IPS-18a (cell line): ENCODE results near the gene ACOT8.
A peak's percentile ranks its signal among the peaks of the same experiment; 100 is the strongest.
"Not testable (repeated sequence)": the region's sequence is repeated elsewhere in the genome, so short reads cannot be mapped to it uniquely, and the experiment has no call there.

Experiments
- H3K27ac ChIP-seq: one replicate; pipeline ENCODE4 v1.5.1; 2013; ENCODE audit warnings: low read length
- H3K27me3 ChIP-seq: one replicate; pipeline ENCODE4 v1.6.1; 2013; ENCODE audit warnings: mild to moderate bottlenecking, low read length; ENCODE audit not compliant: control insufficient read depth, insufficient read depth
- H3K36me3 ChIP-seq: one replicate; pipeline ENCODE4 v1.6.1; 2013; ENCODE audit warnings: low read depth, low read length; ENCODE audit not compliant: control insufficient read depth
- H3K4me1 ChIP-seq: one replicate; pipeline ENCODE4 v1.6.1; 2013; ENCODE audit warnings: low read depth, low read length; ENCODE audit not compliant: control insufficient read depth
- H3K4me3 ChIP-seq: one replicate; pipeline ENCODE4 v1.5.1; 2013; ENCODE audit warnings: low read length
- H3K9ac ChIP-seq: one replicate; pipeline ENCODE4 v1.6.1; 2013; ENCODE audit warnings: mild to moderate bottlenecking, low read length, moderate library complexity
- H3K9me3 ChIP-seq: one replicate; pipeline ENCODE4 v1.6.1; 2013; ENCODE audit warnings: low read depth, low read length; ENCODE audit not compliant: control insufficient read depth

ACOT8 gene

DNA sequence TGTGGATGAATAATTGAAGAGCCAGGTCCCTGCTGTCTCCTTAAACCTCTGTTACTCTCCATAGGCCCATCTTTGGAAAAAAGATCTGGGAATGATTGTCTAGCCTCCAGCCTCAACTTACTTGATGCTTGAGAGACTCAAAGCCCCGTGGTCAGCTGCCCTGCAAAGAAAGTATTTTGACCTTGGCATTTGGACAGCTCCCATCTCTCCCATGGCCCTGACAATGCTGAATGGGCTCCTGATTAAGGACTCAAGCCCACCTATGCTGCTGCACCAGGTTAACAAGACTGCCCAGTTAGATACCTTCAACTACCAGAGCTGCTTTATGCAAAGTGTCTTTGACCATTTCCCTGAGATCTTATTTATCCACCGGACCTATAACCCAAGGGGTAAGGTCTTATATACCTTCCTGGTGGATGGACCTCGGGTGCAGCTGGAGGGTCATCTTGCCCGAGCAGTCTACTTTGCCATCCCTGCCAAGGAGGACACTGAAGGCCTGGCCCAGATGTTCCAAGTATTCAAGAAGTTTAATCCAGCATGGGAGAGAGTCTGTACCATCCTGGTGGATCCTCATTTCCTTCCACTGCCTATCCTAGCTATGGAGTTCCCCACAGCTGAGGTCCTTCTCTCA lies 25.4 kb upstream of the ACOT8 start:
- peaks cover 30% of the 10 kb centered on the region for H3K36me3 ChIP-seq
- H3K27ac ChIP-seq, result no peak overlapping the region
- H3K9ac ChIP-seq, result no peak overlapping the region
- H3K4me1 ChIP-seq, result no peaks in the 10 kb centered on the region
- no peak overlapping the region for H3K4me3 ChIP-seq
- no peaks in the 10 kb centered on the region for H3K27me3 ChIP-seq
- no peaks in the 10 kb centered on the region for H3K9me3 ChIP-seq

DNA sequence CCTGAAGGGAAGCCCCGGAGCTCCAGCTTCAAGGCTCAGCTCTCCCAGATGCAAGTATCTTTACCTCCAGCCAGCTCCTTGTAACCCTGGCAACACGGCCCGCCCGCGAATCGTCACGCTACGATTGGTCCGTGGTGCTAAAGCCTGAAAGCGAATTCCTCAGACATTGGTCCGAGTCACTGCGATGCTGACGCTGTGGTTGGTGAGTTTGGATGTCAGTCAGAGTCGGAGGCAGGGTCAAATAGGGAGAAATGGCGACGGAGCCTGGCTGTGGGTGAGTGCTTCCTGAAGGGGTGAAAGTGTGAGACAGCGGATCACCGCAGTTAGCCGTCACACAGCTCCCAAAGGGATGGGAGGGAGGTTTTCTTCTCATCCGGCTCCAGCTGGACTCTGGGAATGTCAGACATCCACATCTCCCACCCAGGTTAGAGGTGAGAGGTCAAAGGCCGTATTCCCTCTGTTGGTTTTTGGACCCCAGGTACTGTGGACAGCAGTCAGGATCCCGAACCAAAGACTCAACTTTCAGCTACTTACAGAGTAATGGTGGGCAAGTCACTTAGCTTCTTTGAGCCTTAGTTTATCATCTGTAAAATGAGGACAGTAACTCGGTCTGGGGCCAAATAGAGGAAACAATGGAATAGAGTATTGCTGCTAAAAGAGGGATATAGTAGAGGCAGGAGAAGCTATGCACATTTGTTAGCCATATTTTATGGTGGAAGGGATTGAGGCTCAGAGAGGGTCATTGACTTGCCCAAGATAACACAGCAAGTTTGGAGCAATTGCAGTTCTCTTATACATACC lies 24.0 kb upstream of the ACOT8 start, which contains the start of gene ZSWIM1:
ZSWIM1 (plus strand) TSS at position 240 of the 801 bp plus-strand sequence. CDS start 1,366 bp downstream, outside the sequence.
- Histone ChIP-seq H3K36me3 (peaks cover 28% of the 10 kb centered on the region), H3K4me3 (peak within 1 kb of the TSS; percentile 99), H3K9ac (peak within 1 kb of the TSS; percentile 87), H3K9me3 (no peaks in the 10 kb centered on the region), H3K4me1 (no peaks in the 10 kb centered on the region), H3K27ac (peak within 1 kb of the TSS; percentile 63), H3K27me3 (no peaks in the 10 kb centered on the region)

DNA sequence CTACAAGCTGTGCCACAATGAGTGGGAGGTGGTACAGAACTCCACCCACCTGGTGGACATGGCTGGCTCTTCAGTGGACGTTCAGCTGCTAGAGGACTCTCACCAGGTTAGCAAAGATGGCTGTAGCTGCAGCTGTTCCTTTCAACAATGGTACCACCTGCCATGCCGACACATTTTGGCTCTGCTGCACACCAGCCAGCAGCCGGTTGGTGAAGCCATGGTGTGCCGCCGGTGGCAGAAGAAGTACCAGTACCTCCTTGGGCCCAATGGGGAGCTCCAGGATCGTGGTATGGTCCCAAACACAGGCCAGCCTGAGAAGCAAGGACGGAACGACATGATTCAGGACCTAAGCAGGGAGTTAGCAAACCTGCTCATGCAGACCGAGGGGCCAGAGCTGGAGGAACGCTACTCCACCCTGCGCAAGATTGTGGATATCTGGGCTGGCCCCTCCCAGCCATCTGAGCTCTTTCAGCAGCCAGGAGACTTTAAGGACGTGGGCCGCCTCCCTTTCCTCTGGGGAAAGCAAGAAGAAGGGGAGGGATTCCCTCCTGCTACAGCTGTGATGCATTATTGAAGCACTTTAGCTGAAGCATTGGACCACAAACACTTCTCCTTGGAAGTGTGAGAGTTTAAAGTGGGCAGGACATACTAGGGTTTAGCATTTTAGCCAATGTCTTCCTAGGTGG lies 21.0 kb upstream of the ACOT8 start:
- peaks cover 16% of the 10 kb centered on the region for H3K36me3 ChIP-seq
- no peaks in the 10 kb centered on the region for H3K27me3 ChIP-seq
- no peaks in the 10 kb centered on the region for H3K9me3 ChIP-seq
- H3K27ac ChIP-seq, result no peak overlapping the region
- no peaks in the 10 kb centered on the region for H3K4me1 ChIP-seq
- H3K9ac ChIP-seq, result no peak overlapping the region
- H3K4me3 ChIP-seq, result no peak overlapping the region

DNA sequence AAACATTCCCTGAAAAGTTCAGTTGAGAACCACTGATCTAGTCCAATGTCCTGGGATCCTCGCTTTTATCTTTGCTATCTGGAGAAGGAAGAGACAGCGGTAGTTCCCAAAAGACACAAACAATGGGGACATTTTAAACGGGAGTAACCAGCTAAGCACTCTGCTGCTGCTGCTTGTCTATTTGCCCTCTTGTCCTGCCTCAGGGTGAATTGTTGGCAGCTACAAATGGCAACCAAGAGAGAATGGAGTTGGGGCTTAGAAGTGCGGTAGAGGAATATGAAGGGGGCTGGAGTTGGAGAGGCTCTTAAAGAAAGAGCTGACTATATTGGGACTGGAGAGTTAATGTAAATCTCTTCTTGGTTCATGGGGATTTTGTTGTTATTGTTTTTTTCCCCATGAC lies 17.4 kb upstream of the ACOT8 start:
- H3K27me3 ChIP-seq, result no peaks in the 10 kb centered on the region
- no peak overlapping the region for H3K4me3 ChIP-seq
- H3K9ac ChIP-seq, result no peak overlapping the region
- peaks cover 7% of the 10 kb centered on the region for H3K36me3 ChIP-seq
- H3K9me3 ChIP-seq, result no peaks in the 10 kb centered on the region
- no peaks in the 10 kb centered on the region for H3K4me1 ChIP-seq
- H3K27ac ChIP-seq, result no peak overlapping the region

DNA sequence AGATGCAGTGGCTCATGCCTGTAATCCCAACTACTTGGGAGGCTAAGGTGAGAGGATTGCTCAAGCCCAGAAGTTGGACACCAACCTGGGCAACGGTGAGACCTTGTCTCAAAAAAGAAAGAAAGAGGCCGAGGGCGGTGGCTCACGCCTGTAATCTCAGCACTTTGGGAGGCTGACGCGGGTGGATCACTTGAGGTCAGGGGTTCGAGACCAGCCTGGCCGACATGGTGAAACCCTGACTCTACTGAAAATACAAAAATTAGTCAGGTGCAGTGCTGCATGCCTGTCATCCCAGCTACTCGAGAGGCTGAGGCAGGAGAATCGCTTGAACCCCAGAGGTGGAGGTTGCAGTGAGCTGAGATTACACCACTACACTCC lies 16.9 kb upstream of the ACOT8 start:
- not testable (repeated sequence) for H3K27me3 ChIP-seq, H3K9me3 ChIP-seq, H3K4me3 ChIP-seq, H3K27ac ChIP-seq, H3K36me3 ChIP-seq, H3K9ac ChIP-seq, H3K4me1 ChIP-seq

DNA sequence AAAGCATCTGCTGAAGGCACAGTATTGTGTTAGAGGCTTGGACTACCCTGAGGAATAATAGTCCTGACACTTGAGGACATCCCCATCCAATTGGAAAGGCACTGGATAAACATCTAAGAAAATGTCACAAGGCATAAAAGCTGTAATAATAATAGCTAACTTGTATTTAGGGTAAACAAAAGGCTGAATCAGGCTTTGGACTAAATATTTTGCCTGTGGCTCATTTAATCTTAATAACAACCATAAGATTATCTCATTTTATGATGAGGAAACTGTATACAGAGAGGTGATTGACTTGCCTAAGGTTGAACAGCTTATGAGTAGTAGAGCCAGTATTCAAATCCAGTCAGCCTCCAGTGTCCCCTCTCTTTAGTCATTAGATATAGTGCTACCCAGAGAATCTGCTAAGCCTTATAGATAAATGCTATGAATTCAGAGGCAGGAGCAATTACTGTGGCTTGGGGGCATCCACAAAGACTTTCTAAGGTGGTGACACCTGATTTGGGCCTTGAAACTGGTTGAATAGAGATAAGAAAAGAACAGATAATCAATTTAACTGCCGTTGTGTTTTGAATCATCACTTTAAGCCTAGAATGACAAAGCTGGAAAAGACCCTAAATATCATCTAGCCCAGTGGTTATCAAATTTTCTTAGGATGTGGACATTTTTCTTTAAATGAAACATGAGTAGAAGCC lies 16.4 kb upstream of the ACOT8 start:
- Histone ChIP-seq H3K9ac (no peak overlapping the region), H3K4me1 (no peaks in the 10 kb centered on the region), H3K9me3 (no peaks in the 10 kb centered on the region), H3K4me3 (no peak overlapping the region), H3K27me3 (no peaks in the 10 kb centered on the region), H3K27ac (no peak overlapping the region), H3K36me3 (peaks cover 6% of the 10 kb centered on the region)

DNA sequence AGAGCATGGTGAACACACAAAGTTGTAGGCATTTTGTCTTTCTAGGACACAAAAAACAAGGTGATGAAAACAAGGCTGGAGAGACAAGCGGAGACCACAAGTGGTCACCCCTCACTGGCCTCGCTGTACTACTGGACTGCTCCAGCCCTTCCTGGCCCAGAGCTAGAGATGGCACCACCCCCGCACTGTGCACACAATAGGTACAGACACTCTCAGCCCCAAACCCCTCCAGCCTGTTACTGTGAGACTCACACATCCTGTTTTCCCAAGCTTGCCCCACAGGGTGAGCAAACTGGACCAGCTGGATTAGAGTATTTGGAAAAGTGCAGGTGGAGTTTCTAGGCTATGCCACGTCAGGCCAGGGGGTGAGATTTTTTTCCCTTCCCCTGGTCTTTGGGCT lies 15.4 kb upstream of the ACOT8 start:
- no peaks in the 10 kb centered on the region for H3K4me1 ChIP-seq
- H3K36me3 ChIP-seq, result no peaks in the 10 kb centered on the region
- H3K9me3 ChIP-seq, result no peaks in the 10 kb centered on the region
- no peak overlapping the region for H3K9ac ChIP-seq
- no peaks in the 10 kb centered on the region for H3K27me3 ChIP-seq
- no peak overlapping the region for H3K27ac ChIP-seq
- H3K4me3 ChIP-seq, result no peak overlapping the region

DNA sequence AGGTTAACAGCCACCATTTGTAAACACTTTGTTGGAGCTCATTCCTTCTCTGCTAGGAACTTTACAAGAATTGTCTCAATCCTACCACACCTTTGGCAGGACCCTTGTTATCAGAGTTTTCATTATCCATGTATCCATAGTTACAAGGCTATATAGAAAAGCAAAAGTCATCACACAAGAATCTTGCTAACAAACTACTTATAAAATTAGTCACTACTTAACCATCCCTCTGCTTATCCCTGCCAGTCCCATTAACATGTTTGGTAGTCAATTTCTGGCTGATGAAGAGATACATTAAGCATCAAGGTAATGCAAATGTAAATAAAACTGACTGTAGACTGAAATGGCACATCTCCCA lies 10.6 kb upstream of the ACOT8 start:
- no peak overlapping the region for H3K4me3 ChIP-seq
- H3K27ac ChIP-seq, result no peak overlapping the region
- H3K4me1 ChIP-seq, result no peaks in the 10 kb centered on the region
- no peaks in the 10 kb centered on the region for H3K36me3 ChIP-seq
- no peaks in the 10 kb centered on the region for H3K27me3 ChIP-seq
- H3K9ac ChIP-seq, result no peak overlapping the region
- no peaks in the 10 kb centered on the region for H3K9me3 ChIP-seq

DNA sequence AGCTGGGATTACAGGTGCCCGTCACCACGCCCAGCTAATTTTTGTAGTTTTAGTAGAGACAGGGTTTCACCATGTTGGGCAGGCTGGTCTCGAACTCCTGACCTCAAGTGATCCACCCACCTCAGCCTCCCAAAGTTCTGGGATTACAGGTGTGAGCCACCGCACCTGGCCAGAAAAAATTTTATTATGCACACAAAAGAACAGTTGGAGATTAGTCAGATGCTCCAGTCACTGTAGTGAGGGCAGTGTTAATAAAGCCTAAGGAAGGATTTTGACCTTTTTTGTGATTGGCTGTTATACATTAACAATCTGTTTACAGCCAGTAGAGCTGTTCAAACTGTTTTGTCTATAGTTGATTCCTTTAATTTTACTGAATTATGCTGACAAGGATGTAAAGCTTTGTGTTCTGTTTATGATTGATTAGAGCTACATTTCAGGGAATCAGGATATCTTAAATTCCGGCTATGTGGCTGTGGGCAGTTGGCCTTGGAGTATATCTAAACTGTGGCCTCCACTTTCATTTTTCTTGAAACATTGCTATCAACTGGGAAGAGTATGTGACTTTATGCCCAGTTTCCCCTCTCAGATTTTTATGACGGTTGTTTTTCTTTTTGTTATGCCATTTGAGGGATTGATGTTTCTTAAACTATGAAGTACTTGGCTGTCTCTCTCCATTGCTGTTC lies 10.1 kb upstream of the ACOT8 start:
- H3K4me1 ChIP-seq, result no peaks in the 10 kb centered on the region
- no peaks in the 10 kb centered on the region for H3K9me3 ChIP-seq
- H3K4me3 ChIP-seq, result no peak overlapping the region
- H3K9ac ChIP-seq, result no peak overlapping the region
- H3K27ac ChIP-seq, result no peak overlapping the region
- no peaks in the 10 kb centered on the region for H3K36me3 ChIP-seq
- H3K27me3 ChIP-seq, result no peaks in the 10 kb centered on the region

DNA sequence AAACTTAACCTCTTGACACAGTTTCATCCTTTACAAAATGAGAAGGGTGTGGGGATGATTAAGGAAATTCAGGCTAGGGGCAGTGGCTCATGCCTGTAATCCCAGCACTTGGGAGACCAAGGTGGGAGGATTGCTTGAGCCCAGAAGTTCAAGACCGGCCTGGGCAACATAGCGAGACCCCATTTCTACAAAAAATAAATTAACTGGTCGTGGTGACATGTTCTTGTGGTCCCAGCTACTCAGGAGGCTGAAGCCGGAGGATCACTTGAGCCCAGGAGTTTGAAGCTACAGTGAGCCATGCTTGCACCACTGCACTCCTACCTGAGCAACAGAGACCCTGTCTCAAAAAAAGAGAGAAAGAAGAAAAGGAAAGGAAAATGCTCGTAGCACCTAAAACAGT lies 9.3 kb upstream of the ACOT8 start:
- no peak overlapping the region for H3K4me3 ChIP-seq
- no peak overlapping the region for H3K9ac ChIP-seq
- H3K27ac ChIP-seq, result no peak overlapping the region
- H3K36me3 ChIP-seq, result no peaks in the 10 kb centered on the region
- H3K27me3 ChIP-seq, result no peaks in the 10 kb centered on the region
- H3K4me1 ChIP-seq, result no peaks in the 10 kb centered on the region
- H3K9me3 ChIP-seq, result no peaks in the 10 kb centered on the region
